Naive B cell (primary cell): Measurements from ENCODE around the gene DDX54. TPM values are rescaled to one million over a fixed set of nuclear protein-coding genes. Genes with fewer than 3 reads are reported as not detected.

Experiments used
- ATAC-seq, 2 donors: fragments of 150-1000 bp; cut with Tn5 transposase; 2 replicates each; pipeline ENCODE4 v1.10.0; 2021; ENCODE audit warnings: low read depth in 2 of 2, mild to moderate bottlenecking in 2 of 2, moderate library complexity in 2 of 2
- DNase-seq: peaks from one replicate; pipeline ENCODE4 v3.0.0; 2022
- H3K27ac Mint-ChIP-seq, 6 donors: one replicate each; pipeline ENCODE4 v1.8.0; 2020 to 2022; ENCODE audit warnings: mild to moderate bottlenecking in 6 of 6, mixed read lengths in 6 of 6, moderate library complexity in 5 of 6, inconsistent platforms in 2 of 6
- H3K27me3 Mint-ChIP-seq, 3 donors: one replicate each; pipeline ENCODE4 v1.8.0; 2021 to 2022; ENCODE audit warnings: mixed read lengths in 3 of 3, mild to moderate bottlenecking in 1 of 3
- H3K36me3 Mint-ChIP-seq, 2 donors: one replicate each; pipeline ENCODE4 v1.8.0; 2020 to 2022; ENCODE audit warnings: mixed read lengths in 2 of 2, inconsistent platforms in 1 of 2, mild to moderate bottlenecking in 1 of 2
- H3K4me1 Mint-ChIP-seq, 3 donors: one replicate each; pipeline ENCODE4 v1.8.0; 2020 to 2022; ENCODE audit warnings: mixed read lengths in 3 of 3, inconsistent platforms in 1 of 3, mild to moderate bottlenecking in 1 of 3, moderate library complexity in 1 of 3
- H3K4me3 Mint-ChIP-seq, 8 donors: one replicate each; pipeline ENCODE4 v1.8.0; 2020 to 2022; ENCODE audit warnings: mild to moderate bottlenecking in 8 of 8, mixed read lengths in 8 of 8, moderate library complexity in 8 of 8, inconsistent platforms in 2 of 8
- H3K9me3 Mint-ChIP-seq, 7 donors: one replicate each; pipeline ENCODE4 v1.8.0; 2020 to 2022; ENCODE audit warnings: mixed read lengths in 7 of 7, mild to moderate bottlenecking in 5 of 7, inconsistent platforms in 2 of 7, moderate library complexity in 1 of 7
- polyA plus RNA-seq, 6 donors: library from polyadenylated mRNA; unstranded; fragments of 300-500 nt; fragmentation: Illumina TruSeq; gene quantifications; one replicate each; pipeline ENCODE4 v1.2.3, GENCODE V29; 2021; ENCODE audit warnings: low read depth in 6 of 6

Gene DDX54
- 10 to 100 TPM in 5 of 6 donors, 1 to 10 TPM in 1; 9.0 to 45.5 (median 25.4) TPM for polyA plus RNA-seq

GRCh38 chr12:113185180-113186032 lies at the start of gene DDX54, which contains the start of gene RITA1:
Gene DDX54 (minus strand): TSS chr12:113185478. CDS start chr12:113185451, 27 bp downstream.
Gene RITA1 (plus strand): TSS chr12:113185721. CDS start chr12:113186747, 1,026 bp downstream.
- Mint-ChIP-seq H3K4me1 (peaks cover 21 to 51% (median 31%) of the 10 kb centered on the region in 3 donors), H3K4me3 (peak within 1 kb of the TSS; percentile 90 to 97 (median 96)), H3K9me3 (no peaks in the 10 kb centered on the region), H3K27me3 (no peaks in the 10 kb centered on the region), H3K27ac (peak within 1 kb of the TSS; percentile 95 to 99 (median 97)), H3K36me3 (peaks cover 0 to 7% of the 10 kb centered on the region in 2 donors)
- peak; percentile 56 to 61 for ATAC-seq
- DNase-seq: peak; percentile 81

GRCh38 chr12:113234483-113234882 lies 49.2 kb upstream of the DDX54 start:
- ATAC-seq: no peak
- H3K4me1 Mint-ChIP-seq: peaks cover 53 to 89% (median 70%) of the 10 kb centered on the region in 3 donors

GRCh38 chr12:113233967-113234366 lies 48.7 kb upstream of the DDX54 start:
- Mint-ChIP-seq H3K9me3 (peaks cover 0 to 5% (median 0%) of the 10 kb centered on the region in 7 donors), H3K36me3 (peaks cover 18 to 21% of the 10 kb centered on the region in 2 donors), H3K27me3 (no peaks in the 10 kb centered on the region), H3K4me1 (peaks cover 54 to 90% (median 67%) of the 10 kb centered on the region in 3 donors), H3K27ac (peak overlapping the region in 4 of 6 donors; percentile 47 to 98 (median 94)), H3K4me3 (peak overlapping the region in 2 of 8 donors; percentile 21 to 93)
- DNase-seq (no peak), ATAC-seq (no peak)

More at GRCh38 chr12:113234483-113234882, 49.2 kb upstream of the DDX54 start:
- DNase-seq: no peak
- Mint-ChIP-seq H3K9me3 (peaks cover 0 to 5% (median 0%) of the 10 kb centered on the region in 7 donors), H3K27me3 (no peaks in the 10 kb centered on the region), H3K27ac (peak overlapping the region in 5 of 6 donors; percentile 61 to 95 (median 91)), H3K4me3 (peak overlapping the region in 1 of 8 donors; percentile 21), H3K36me3 (peaks cover 18 to 21% of the 10 kb centered on the region in 2 donors)

- DNase-seq (peak; percentile 88), ATAC-seq (peak; percentile 81 to 87)
- Mint-ChIP-seq H3K9me3 (peaks cover 0 to 5% (median 0%) of the 10 kb centered on the region in 7 donors), H3K36me3 (peaks cover 18 to 21% of the 10 kb centered on the region in 2 donors), H3K4me3 (peak overlapping the region; percentile 40 to 93 (median 87)), H3K4me1 (peaks cover 56 to 90% (median 61%) of the 10 kb centered on the region in 3 donors), H3K27ac (peak overlapping the region; percentile 89 to 98 (median 94)), H3K27me3 (no peaks in the 10 kb centered on the region)
Observed at GRCh38 chr12:113232840-113233585, 47.7 kb upstream of the DDX54 start.

GRCh38 chr12:113232089-113232839 lies 47.0 kb upstream of the DDX54 start:
- H3K36me3 Mint-ChIP-seq: peaks cover 18 to 21% of the 10 kb centered on the region in 2 donors
- peak overlapping the region; percentile 40 to 93 (median 87) for H3K4me3 Mint-ChIP-seq
- H3K27me3 Mint-ChIP-seq: no peaks in the 10 kb centered on the region
- ATAC-seq (no peak), DNase-seq (no peak)
- H3K27ac Mint-ChIP-seq: peak overlapping the region; percentile 30 to 98 (median 94)
- H3K4me1 Mint-ChIP-seq: peaks cover 54 to 88% (median 59%) of the 10 kb centered on the region in 3 donors
- H3K9me3 Mint-ChIP-seq: peaks cover 0 to 5% (median 0%) of the 10 kb centered on the region in 7 donors

GRCh38 chr12:113231235-113232088 lies 46.2 kb upstream of the DDX54 start:
- no peaks in the 10 kb centered on the region for H3K27me3 Mint-ChIP-seq
- peaks cover 18 to 21% of the 10 kb centered on the region in 2 donors for H3K36me3 Mint-ChIP-seq
- ATAC-seq: no peak
- peak overlapping the region in 5 of 8 donors; percentile 23 to 53 (median 34) for H3K4me3 Mint-ChIP-seq
- peak overlapping the region in 4 of 6 donors; percentile 32 to 87 (median 76) for H3K27ac Mint-ChIP-seq
- peaks cover 49 to 80% (median 52%) of the 10 kb centered on the region in 3 donors for H3K4me1 Mint-ChIP-seq
- H3K9me3 Mint-ChIP-seq: peaks cover 0 to 5% (median 0%) of the 10 kb centered on the region in 7 donors
- DNase-seq: no peak

GRCh38 chr12:113230315-113231234 lies 45.3 kb upstream of the DDX54 start:
- Mint-ChIP-seq H3K27ac (peak overlapping the region; percentile 53 to 98 (median 89)), H3K9me3 (peaks cover 0 to 5% (median 0%) of the 10 kb centered on the region in 7 donors), H3K27me3 (no peaks in the 10 kb centered on the region), H3K4me1 (peaks cover 42 to 71% (median 43%) of the 10 kb centered on the region in 3 donors), H3K4me3 (peak overlapping the region; percentile 39 to 86 (median 72)), H3K36me3 (peaks cover 15 to 18% of the 10 kb centered on the region in 2 donors)
- ATAC-seq (no peak), DNase-seq (no peak)

GRCh38 chr12:113228394-113229028 lies 43.2 kb upstream of the DDX54 start:
- ATAC-seq (no peak), DNase-seq (no peak)
- Mint-ChIP-seq H3K4me1 (peaks cover 33 to 69% (median 39%) of the 10 kb centered on the region in 3 donors), H3K4me3 (peak overlapping the region in 1 of 8 donors; percentile 64), H3K27ac (peak overlapping the region; percentile 69 to 98 (median 92)), H3K9me3 (peaks cover 0 to 5% (median 0%) of the 10 kb centered on the region in 7 donors), H3K27me3 (no peaks in the 10 kb centered on the region), H3K36me3 (peaks cover 8% of the 10 kb centered on the region in 2 donors)

- DNase-seq (no peak), ATAC-seq (no peak)
- Mint-ChIP-seq H3K36me3 (peaks cover under 1 to 5% of the 10 kb centered on the region in 2 donors), H3K27ac (peak overlapping the region; percentile 54 to 96 (median 83)), H3K4me1 (peaks cover 30 to 69% (median 37%) of the 10 kb centered on the region in 3 donors), H3K27me3 (no peaks in the 10 kb centered on the region), H3K4me3 (peak overlapping the region in 2 of 8 donors; percentile 7 to 74), H3K9me3 (peaks cover 0 to 5% (median 0%) of the 10 kb centered on the region in 7 donors)
Observed at GRCh38 chr12:113227686-113228391, 42.6 kb upstream of the DDX54 start.
